B cell (primary cell): Measurements from ENCODE around the gene TCF12. TPM values are rescaled to one million over a fixed set of nuclear protein-coding genes. Genes with fewer than 3 reads are reported as not detected.

ENCODE experiments used
- ATAC-seq: fragments of 200-7000 bp; cut with Tn5 transposase; one replicate; pipeline ENCODE4 v1.10.0; 2021; ENCODE audit warnings: low read depth, mild to moderate bottlenecking, moderate number of reproducible peaks, moderate library complexity
- CTCF ChIA-PET: fragments of 350-600 bp; sonication (Branson Sonifier 250); formaldehyde crosslinking; loops from one replicate; lab custom pipeline; 2021; ENCODE audit warnings: antibody characterized with exemption, inconsistent platforms; lab: Charles Lee
- POLR2A ChIA-PET: fragments of 350-600 bp; sonication (Branson Sonifier 250); formaldehyde crosslinking; loops from one replicate; lab custom pipeline; 2021; ENCODE audit warnings: antibody characterized with exemption; lab: Charles Lee
- DNase-seq: peaks from one replicate; pipeline ENCODE4 v3.0.0; 2013
- H2AFZ ChIP-seq: 2 replicates; pipeline ENCODE4 v1.6.1; 2012; ENCODE audit warnings: mild to moderate bottlenecking, low read depth, low read length; ENCODE audit not compliant: insufficient read depth, poor library complexity, severe bottlenecking
- H3K27ac ChIP-seq, 2 donors: 1 replicate in 1 of 2; 2 replicates in 1 of 2; pipeline ENCODE4 v1.5.1; 2012 to 2013; ENCODE audit warnings: low read length in 2 of 2, mild to moderate bottlenecking in 2 of 2, moderate library complexity in 1 of 2
- H3K27me3 ChIP-seq, 4 experiments: fragments of 200-600 bp in 1 of 4; sonication (generic) in 1 of 4; replicated peaks in 1 of 4; 1 replicate in 2 of 4; 2 replicates in 2 of 4; pipeline versions ENCODE4 v1.6.1 to v1.7.0; 2013 to 2016; ENCODE audit warnings: low read length in 3 of 4, mild to moderate bottlenecking in 2 of 4, mixed read lengths in 1 of 4, moderate library complexity in 1 of 4; ENCODE audit not compliant: insufficient read depth in 4 of 4, control insufficient read depth in 3 of 4; ENCODE audit errors: control extremely low read depth in 1 of 4
- H3K36me3 ChIP-seq, 2 experiments: replicated peaks in 1 of 2; 1 replicate in 1 of 2; 2 replicates in 1 of 2; pipeline versions ENCODE4 v1.6.1 to v1.7.1; 2013; ENCODE audit warnings: low read length in 1 of 2; ENCODE audit not compliant: insufficient read depth in 2 of 2, control insufficient read depth in 1 of 2; ENCODE audit errors: control extremely low read depth in 1 of 2, extremely low read depth in 1 of 2
- H3K4me1 ChIP-seq, 2 donors: fragments of 200-600 bp in 1 of 2; sonication (generic) in 1 of 2; 1 replicate in 1 of 2; 2 replicates in 1 of 2; pipeline versions ENCODE4 v1.5.1 to v1.6.1; 2013 to 2017; ENCODE audit warnings: low read length in 2 of 2; ENCODE audit not compliant: control insufficient read depth in 2 of 2, insufficient read depth in 2 of 2
- H3K4me2 ChIP-seq: replicated peaks from 2 replicates; pipeline ENCODE3; 2012; ENCODE audit warnings: mild to moderate bottlenecking, low read depth, low read length; ENCODE audit not compliant: poor library complexity, severe bottlenecking
- H3K4me3 ChIP-seq, 5 experiments: fragments of 200-600 bp in 1 of 5; sonication (generic) in 1 of 5; 1 replicate in 3 of 5; 2 replicates in 2 of 5; pipeline versions ENCODE4 v1.5.1 to v1.7.0; 2011 to 2016; ENCODE audit warnings: low read length in 4 of 5, mild to moderate bottlenecking in 4 of 5, low read depth in 2 of 5, control low read depth in 1 of 5, moderate library complexity in 1 of 5; ENCODE audit not compliant: insufficient read depth in 1 of 5; ENCODE audit errors: control extremely low read depth in 1 of 5, extremely low read depth in 1 of 5
- H3K79me2 ChIP-seq: fragments of 200-600 bp; sonication (generic); one replicate; pipeline ENCODE4 v1.6.0; 2016; ENCODE audit warnings: low read length; ENCODE audit not compliant: control insufficient read depth, insufficient read depth
- H3K9ac ChIP-seq: fragments of 200-600 bp; sonication (generic); 2 replicates; pipeline ENCODE4 v1.6.1; 2017; ENCODE audit warnings: mild to moderate bottlenecking, low read length, moderate library complexity
- H3K9me3 ChIP-seq, 3 donors: one replicate each; pipeline versions ENCODE4 v1.6.1 to v1.7.1; 2013; ENCODE audit warnings: low read length in 2 of 3; ENCODE audit not compliant: control insufficient read depth in 2 of 3, insufficient read depth in 1 of 3; ENCODE audit errors: control extremely low read depth in 1 of 3
- H4K20me1 ChIP-seq: 2 replicates; pipeline ENCODE4 v1.6.0; 2012; ENCODE audit warnings: mild to moderate bottlenecking, low read length; ENCODE audit not compliant: insufficient read depth, control insufficient read depth, poor library complexity, severe bottlenecking
- H3K27ac Mint-ChIP-seq: one replicate; pipeline ENCODE4 v1.8.0; 2021; ENCODE audit warnings: mixed read lengths
- H3K27me3 Mint-ChIP-seq: one replicate; pipeline ENCODE4 v1.8.0; 2021; ENCODE audit warnings: mixed read lengths
- H3K4me1 Mint-ChIP-seq: one replicate; pipeline ENCODE4 v1.8.0; 2021; ENCODE audit warnings: mixed read lengths
- H3K4me3 Mint-ChIP-seq: one replicate; pipeline ENCODE4 v1.8.0; 2021; ENCODE audit warnings: mixed read lengths
- H3K9me3 Mint-ChIP-seq: one replicate; pipeline ENCODE4 v1.8.0; 2022; ENCODE audit warnings: mixed read lengths; ENCODE audit not compliant: insufficient read depth
- CTCF ChIP-seq: fragments of 200-600 bp; IDR thresholded peaks from one replicate; pipeline ENCODE4 v1.8.0; 2022; ENCODE audit warnings: antibody characterized with exemption, mild to moderate bottlenecking
- EZH2 ChIP-seq: IDR thresholded peaks from 2 replicates; pipeline ENCODE4 v1.6.1; 2012; ENCODE audit warnings: borderline replicate concordance, low read depth, mild to moderate bottlenecking, moderate library complexity, low read length; ENCODE audit not compliant: insufficient read depth, poor library complexity, severe bottlenecking
- WGBS: methylation state at CpG from one replicate; pipeline ENCODE4 v1.1.5; 2013; ENCODE audit warnings: missing lambda C conversion rate; ENCODE audit not compliant: insufficient coverage; 5-methylcytosine and 5-hydroxymethylcytosine counted together
- intact Hi-C: fragments of 100-400 bp; cut with micrococcal nuclease; formaldehyde crosslinking; loops from one replicate; pipeline ENCODE4 v1.10.0; 2022
- polyA plus RNA-seq: library from polyadenylated mRNA; depleted of rRNA; stranded (reverse); fragments of >200 nt; gene quantifications from 2 replicates; pipeline ENCODE4 v1.2.3, GENCODE V29; 2012
- total RNA-seq, 2 donors: library from RNA; stranded (reverse); fragments of 120-200 nt in 1 of 2; gene quantifications; 1 replicate in 1 of 2; 2 replicates in 1 of 2; pipeline versions ENCODE4 v1.2.3 to v1.2.4, GENCODE V29; 2013 to 2022

The TCF12 gene
- total and polyA plus RNA-seq, 2 donors (not counting 1 experiment from before 2014, with no cell fraction given) = 27.1 to 131 TPM

- no CpG with 5 or more reads among the region's 2 CpGs for WGBS
- no peak overlapping the region for H3K27ac Mint-ChIP-seq
Observed at GRCh38 chr15:57165992-57166391, 247.5 kb downstream of the TCF12 start.

More at GRCh38 chr15:57165992-57166391, 247.5 kb downstream of the TCF12 start:
- no peaks in the 10 kb centered on the region for H3K79me2 ChIP-seq
- Mint-ChIP-seq H3K27me3 (no peaks in the 10 kb centered on the region), H3K4me1 (peaks cover 3% of the 10 kb centered on the region), H3K4me3 (no peak overlapping the region), H3K9me3 (peaks cover 7% of the 10 kb centered on the region)
- no peaks in the 10 kb centered on the region for H4K20me1 ChIP-seq
- CTCF ChIA-PET = interaction anchor here (1.3 kb wide), 1 partner anchor 141 kb away, joined by 3 read pairs; no protein-coding TSS in a partner anchor
- H3K27ac ChIP-seq = no peak overlapping the region
- intact Hi-C loops = no loop called here
- ATAC-seq (no peak), DNase-seq (no peak)
- POLR2A ChIA-PET = no interaction called here
- H3K27me3 ChIP-seq = no peaks in the 10 kb centered on the region
- no peaks in the 10 kb centered on the region for H3K4me1 ChIP-seq
- no peak overlapping the region for H3K9ac ChIP-seq
- no peak overlapping the region for H3K4me3 ChIP-seq
- no peak overlapping the region for H3K4me2 ChIP-seq
- TF ChIP-seq EZH2 (no peak), CTCF (no peak)
- peaks cover 0 to 3% of the 10 kb centered on the region in 2 experiments for H3K36me3 ChIP-seq
- H3K9me3 ChIP-seq = no peaks in the 10 kb centered on the region
- H2AFZ ChIP-seq = no peak overlapping the region
